Erythroblast (primary cell): ENCODE results near the gene APOA5.

Experiments used
- GATA1 ChIP-seq: IDR thresholded peaks from 2 replicates; pipeline ENCODE4 v1.6.1; 2011; ENCODE audit warnings: low read depth, mild to moderate bottlenecking, control low read depth, low read length, moderate library complexity
- POLR2A ChIP-seq: IDR thresholded peaks from 2 replicates; pipeline ENCODE4 v1.6.1; 2011; ENCODE audit warnings: mild to moderate bottlenecking, low read length

GRCh38 chr11:116775975-116776374 lies 15.7 kb downstream of the APOA5 start:
- TF ChIP-seq POLR2A, result no peak
- TF ChIP-seq GATA1, result no peak
